Body of pancreas (tissue), 4 donors: Measurements from ENCODE around the gene KIAA1191. TPM values are rescaled to one million over a fixed set of nuclear protein-coding genes. Genes with fewer than 3 reads are reported as not detected.
"Not testable (repeated sequence)": the region's sequence is repeated elsewhere in the genome, so short reads cannot be mapped to it uniquely, and the experiment has no call there.

Source experiments
- ATAC-seq: fragments of 150-250 bp; one replicate; pipeline ENCODE4 v1.9.1; 2016
- DNase-seq, 4 donors: peaks; one replicate each; pipeline ENCODE4 v3.0.0-alpha.2; 2019
- H3K27ac ChIP-seq, 4 donors: fragments of 200-600 bp; sonication (generic); 1 replicate in 3 of 4; 2 replicates in 1 of 4; pipeline versions ENCODE4 v1.5.1 to v1.6.1; 2016 to 2019; ENCODE audit warnings: mild to moderate bottlenecking in 1 of 4, mixed read lengths in 1 of 4, moderate library complexity in 1 of 4
- H3K27me3 ChIP-seq, 2 donors: fragments of 200-600 bp; sonication (generic); one replicate each; pipeline ENCODE4 v1.6.0; 2016; ENCODE audit warnings: mild to moderate bottlenecking in 1 of 2
- H3K36me3 ChIP-seq, 2 donors: fragments of 200-600 bp; sonication (generic); replicated peaks in 1 of 2; 2 replicates each; pipeline ENCODE4 v1.5.1; 2016; ENCODE audit warnings: low read depth in 2 of 2; ENCODE audit not compliant: insufficient read depth in 1 of 2
- H3K4me1 ChIP-seq: fragments of 200-600 bp; sonication (generic); one replicate; pipeline ENCODE4 v1.6.0; 2016
- H3K4me3 ChIP-seq, 2 donors: fragments of 200-600 bp; sonication (generic); 1 replicate in 1 of 2; 2 replicates in 1 of 2; pipeline ENCODE4 v1.5.1; 2016 to 2019
- H3K9me3 ChIP-seq, 3 donors: fragments of 200-600 bp; sonication (generic); 1 replicate in 2 of 3; 2 replicates in 1 of 3; pipeline ENCODE4 v1.5.1; 2016
- CTCF ChIP-seq, 7 experiments: fragments of 450-650 bp in 4 of 7; fragments of 200-600 bp in 3 of 7; sonication (generic) in 3 of 7; IDR thresholded peaks; one replicate each; pipeline ENCODE4 v1.5.1; 2016 to 2019; ENCODE audit warnings: antibody characterized with exemption in 7 of 7
- POLR2A ChIP-seq, 3 donors: fragments of 450-650 bp; IDR thresholded peaks; one replicate each; pipeline ENCODE4 v1.6.1; 2016; ENCODE audit warnings: antibody characterized with exemption in 3 of 3, mild to moderate bottlenecking in 2 of 3
- WGBS, 2 donors: methylation state at CpG; one replicate each; pipeline ENCODE4 v1.1.5; 2017; 5-methylcytosine and 5-hydroxymethylcytosine counted together
- intact Hi-C: fragments of 100-400 bp; cut with DNase I; formaldehyde crosslinking; loops from one replicate; pipeline ENCODE4 v1.15.1; 2023
- microRNA counts, 2 donors: library from miRNA; unstranded; fragments of <30 nt; microRNA quantifications; one replicate each; lab custom pipeline; 2017
- microRNA-seq, 2 donors: library from miRNA; unstranded; fragments of <30 nt; microRNA quantifications; one replicate each; pipeline ENCODE4, GENCODE V29; 2016; ENCODE audit warnings: borderline number of aligned reads in 2 of 2, borderline replicate concordance in 2 of 2
- small RNA-seq: library from RNA; depleted of rRNA; stranded (forward); fragments of <200 nt; gene quantifications from one replicate; pipeline ENCODE3, GENCODE V24; 2016
- total RNA-seq, 2 donors: library from RNA; depleted of rRNA; stranded (reverse); fragments of >200 nt; gene quantifications; one replicate each; pipeline ENCODE4 v1.1.0, GENCODE V29; 2016

KIAA1191 gene
- total RNA-seq, 2 donors from 2014 or later = 56.0 to 110 TPM

- Histone ChIP-seq H3K27ac (no peak overlapping the region), H3K9me3 (no peaks in the 10 kb centered on the region), H3K27me3 (no peaks in the 10 kb centered on the region), H3K4me1 (no peaks in the 10 kb centered on the region), H3K36me3 (peaks cover 0 to 13% of the 10 kb centered on the region in 2 donors), H3K4me3 (no peak overlapping the region)
- TF ChIP-seq POLR2A (IDR thresholded peaks at IDR 0.05) (no peak), CTCF (IDR thresholded peaks at IDR 0.05) (no peak)
- 98 to 100% methylated on average over 3 of the region's 3 CpGs for WGBS, 2 donors
- ATAC-seq (no peak), DNase-seq (no peak)
- intact Hi-C loops = no loop called here
These were observed 41.0 kb downstream of the KIAA1191 start for GRCh38 chr5:176320577-176320976.

- H3K27ac ChIP-seq = no peak overlapping the region
- no peak overlapping the region for H3K4me3 ChIP-seq
- no peak for ATAC-seq
- 87 to 91% methylated on average over 9 of the region's 9 CpGs for WGBS, 2 donors
- H3K4me1 ChIP-seq = no peaks in the 10 kb centered on the region
- no peak for DNase-seq
- no peaks in the 10 kb centered on the region for H3K27me3 ChIP-seq
- no peaks in the 10 kb centered on the region for H3K9me3 ChIP-seq
- intact Hi-C loops = no loop called here
- TF ChIP-seq POLR2A (IDR thresholded peaks at IDR 0.05) (no peak), CTCF (IDR thresholded peaks at IDR 0.05) (no peak)
- H3K36me3 ChIP-seq = peaks cover 0 to 16% of the 10 kb centered on the region in 2 donors
These were observed 41.6 kb downstream of the KIAA1191 start for GRCh38 chr5:176319827-176320554.

GRCh38 chr5:176317534-176318374, 43.8 kb downstream of the KIAA1191 start:
- peaks cover 0 to 12% of the 10 kb centered on the region in 2 donors for H3K36me3 ChIP-seq
- no peak for TF ChIP-seq CTCF (IDR thresholded peaks at IDR 0.05)
- TF ChIP-seq POLR2A (IDR thresholded peaks at IDR 0.05) = no peak
- H3K4me1 ChIP-seq = no peaks in the 10 kb centered on the region
- H3K27ac ChIP-seq = no peak overlapping the region
- no peak for ATAC-seq
- no peaks in the 10 kb centered on the region for H3K27me3 ChIP-seq
- H3K9me3 ChIP-seq = no peaks in the 10 kb centered on the region
- no peak overlapping the region for H3K4me3 ChIP-seq
- 71% methylated on average over 7 of the region's 7 CpGs for WGBS, 2 donors
- DNase-seq = no peak
- intact Hi-C loops = no loop called here

GRCh38 chr5:176305356-176305755, 56.2 kb downstream of the KIAA1191 start:
- intact Hi-C loops = not testable (repeated sequence)
- no CpG with 5 or more reads among the region's 31 CpGs for WGBS, 2 donors

More at GRCh38 chr5:176305356-176305755, 56.2 kb downstream of the KIAA1191 start:
- H3K9me3 ChIP-seq, H3K27ac ChIP-seq, DNase-seq, H3K27me3 ChIP-seq, H3K4me1 ChIP-seq, H3K36me3 ChIP-seq, ATAC-seq, H3K4me3 ChIP-seq: not testable (repeated sequence)

MicroRNAs encoded within 50 kb of the gene (microRNA counts, 767-probe panel; counts per million panel counts)
- 0 to 736 counts per million in 2 donors for microRNA hsa-miR-1271-5p (lab: Ali Mortazavi, UCI)

Small RNA genes lying within 50 kb of the gene (microRNA-seq; reads per million reads assigned to microRNA genes)
- 1.3 to 7.9 reads per million in 2 donors for gene MIR1271

Small RNA genes lying within 50 kb of the gene (small RNA-seq; reads per million reads assigned to genes)
- gene MIR1271 = 0.33 reads per million

Other genes starting within 250 kb of the KIAA1191 start
- gene SIMC1, start 123.3 kb downstream of the KIAA1191 start, total RNA-seq = 10 to 100 TPM; 10.4 to 21.8 TPM
- gene ARL10, start 3.7 kb upstream of the KIAA1191 start, total RNA-seq = 1 to 10 TPM; 2.9 to 3.3 TPM
- gene NOP16, start 26.8 kb upstream of the KIAA1191 start, total RNA-seq = 10 to 100 TPM; 19.2 to 32.0 TPM
- gene HIGD2A, start 27.0 kb upstream of the KIAA1191 start, total RNA-seq = 10 to 100 TPM; 20.1 to 44.1 TPM
- 10 to 100 TPM; 39.6 to 57.3 TPM for gene CLTB, start 54.8 kb upstream of the KIAA1191 start, total RNA-seq
- gene FAF2, start 86.6 kb upstream of the KIAA1191 start, total RNA-seq = 10 to 100 TPM; 15.8 to 44.2 TPM
- 10 to 100 TPM; 10.9 to 38.6 TPM for gene RNF44, start 175.6 kb upstream of the KIAA1191 start, total RNA-seq
- gene CDHR2, start 187.6 kb upstream of the KIAA1191 start, total RNA-seq = 1 to 10 TPM in 1 of 2 donors, not detected in 1; 1.3 TPM
- gene GPRIN1, start 248.4 kb upstream of the KIAA1191 start, total RNA-seq = 1 to 10 TPM in 1 of 2 donors, under 1 TPM in 1; 0.26 to 1.3 TPM